Measurements from ENCODE around the gene ACAD10. TPM values are rescaled to one million over a fixed set of nuclear protein-coding genes. Genes with fewer than 3 reads are reported as not detected.

Gene ACAD10
- total and polyA plus RNA-seq, 2 experiments from 2014 or later, result 7.6 to 12.0 TPM

- in situ Hi-C loops (cut with MboI), result no loop called here
- peaks cover 79% of the 10 kb centered on the region for H3K79me2 ChIP-seq (ENCODE audit: insufficient read depth)
- H3K4me1 ChIP-seq (ENCODE audit: insufficient read depth), result peaks cover 20% of the 10 kb centered on the region
- peak overlapping the region; percentile 93 for H3K4me3 ChIP-seq
- H3K27me3 ChIP-seq (replicated peaks; ENCODE audit: insufficient read depth), result no peaks in the 10 kb centered on the region
- H3K4me2 ChIP-seq (ENCODE audit: unreplicated experiment), result peak overlapping the region; percentile 98
- DNase-seq, result no peak
- no peaks in the 10 kb centered on the region for H3K36me3 ChIP-seq (ENCODE audit: low read depth)
- H3K9me3 ChIP-seq (ENCODE audit: low read depth), result no peaks in the 10 kb centered on the region
- H2AFZ ChIP-seq, result peak overlapping the region; percentile 89
- no peaks in the 10 kb centered on the region for H3F3A ChIP-seq (ENCODE audit: insufficient read depth)
- 1% methylated on average over 34 to 35 of the region's 36 CpGs for WGBS, 2 experiments (ENCODE audit: low coverage in 1 of 2, low lambda C conversion rate in 2 of 2, missing lambda C conversion rate in 2 of 2)
- no peaks in the 10 kb centered on the region for H4K20me1 ChIP-seq (ENCODE audit: insufficient read depth)
- TF ChIP-seq EZH2 (IDR thresholded peaks at IDR 0.05; ENCODE audit: insufficient read depth, poor library complexity, severe bottlenecking) (no peak), EZH2phosphoT487 (IDR thresholded peaks at IDR 0.05; ENCODE audit: insufficient read depth, low read depth) (no peak)
- peak overlapping the region; percentile 71 for H3K27ac ChIP-seq
- H3K9ac ChIP-seq, result peak overlapping the region; percentile 93
- H3K9me2 ChIP-seq (ENCODE audit: insufficient read depth), result no peaks in the 10 kb centered on the region
Measured at GRCh38 chr12:111685322-111685810, 487 bp upstream of the ACAD10 start.

GRCh38 chr12:111686574-111687105 lies 787 bp downstream of the ACAD10 start:
- Histone ChIP-seq H3K79me2 (ENCODE audit: insufficient read depth) (peaks cover 67% of the 10 kb centered on the region), H3K9me3 (ENCODE audit: low read depth) (no peaks in the 10 kb centered on the region), H4K20me1 (ENCODE audit: insufficient read depth) (no peaks in the 10 kb centered on the region), H3K9me2 (ENCODE audit: insufficient read depth) (no peaks in the 10 kb centered on the region), H3K9ac (peak overlapping the region; percentile 93), H3F3A (ENCODE audit: insufficient read depth) (no peaks in the 10 kb centered on the region), H3K36me3 (ENCODE audit: low read depth) (no peaks in the 10 kb centered on the region), H2AFZ (peak overlapping the region; percentile 89), H3K4me3 (peak overlapping the region; percentile 93), H3K27ac (peak overlapping the region; percentile 71), H3K4me1 (ENCODE audit: insufficient read depth) (peaks cover 20% of the 10 kb centered on the region), H3K4me2 (ENCODE audit: unreplicated experiment) (peak overlapping the region; percentile 80), H3K27me3 (replicated peaks; ENCODE audit: insufficient read depth) (no peaks in the 10 kb centered on the region)
- 12 to 13% methylated on average over 15 of the region's 15 CpGs for WGBS, 2 experiments (ENCODE audit: low coverage in 1 of 2, low lambda C conversion rate in 2 of 2, missing lambda C conversion rate in 2 of 2)
- TF ChIP-seq EZH2 (IDR thresholded peaks at IDR 0.05; ENCODE audit: insufficient read depth, poor library complexity, severe bottlenecking), result no peak
- in situ Hi-C loops (cut with MboI), result no loop called here
- DNase-seq, result peak; percentile 64

- no peak for TF ChIP-seq EZH2phosphoT487 (IDR thresholded peaks at IDR 0.05; ENCODE audit: insufficient read depth, low read depth)
- TF ChIP-seq EZH2 (IDR thresholded peaks at IDR 0.05; ENCODE audit: insufficient read depth, poor library complexity, severe bottlenecking), result no peak
- peak overlapping the region; percentile 93 for H3K4me3 ChIP-seq
- peak overlapping the region; percentile 93 for H3K9ac ChIP-seq
- peak; percentile 30 for DNase-seq
- no peaks in the 10 kb centered on the region for H3K36me3 ChIP-seq (ENCODE audit: low read depth)
- peak overlapping the region; percentile 80 for H3K4me2 ChIP-seq (ENCODE audit: unreplicated experiment)
- H3K27ac ChIP-seq, result no peak overlapping the region
- no peaks in the 10 kb centered on the region for H4K20me1 ChIP-seq (ENCODE audit: insufficient read depth)
- in situ Hi-C loops (cut with MboI), result no loop called here
- H3F3A ChIP-seq (ENCODE audit: insufficient read depth), result no peaks in the 10 kb centered on the region
- H3K27me3 ChIP-seq (replicated peaks; ENCODE audit: insufficient read depth), result no peaks in the 10 kb centered on the region
- H2AFZ ChIP-seq, result no peak overlapping the region
- WGBS, 2 experiments (ENCODE audit: low coverage in 1 of 2, low lambda C conversion rate in 2 of 2, missing lambda C conversion rate in 2 of 2), result 11 to 13% methylated on average over 2 of the region's 2 CpGs
- no peaks in the 10 kb centered on the region for H3K9me3 ChIP-seq (ENCODE audit: low read depth)
- H3K9me2 ChIP-seq (ENCODE audit: insufficient read depth), result no peaks in the 10 kb centered on the region
- peaks cover 20% of the 10 kb centered on the region for H3K4me1 ChIP-seq (ENCODE audit: insufficient read depth)
- H3K79me2 ChIP-seq (ENCODE audit: insufficient read depth), result peaks cover 62% of the 10 kb centered on the region
Measured at GRCh38 chr12:111687255-111687654, 1.4 kb downstream of the ACAD10 start.

GRCh38 chr12:111687952-111688351 lies 2.1 kb downstream of the ACAD10 start:
- in situ Hi-C loops (cut with MboI), result no loop called here

More at GRCh38 chr12:111687952-111688351, 2.1 kb downstream of the ACAD10 start:
- H3K9me3 ChIP-seq (ENCODE audit: low read depth), result no peaks in the 10 kb centered on the region
- no peaks in the 10 kb centered on the region for H3F3A ChIP-seq (ENCODE audit: insufficient read depth)
- no peaks in the 10 kb centered on the region for H4K20me1 ChIP-seq (ENCODE audit: insufficient read depth)
- H3K27me3 ChIP-seq (replicated peaks; ENCODE audit: insufficient read depth), result no peaks in the 10 kb centered on the region
- H3K27ac ChIP-seq, result no peak overlapping the region
- H3K9ac ChIP-seq, result no peak overlapping the region
- H3K4me2 ChIP-seq (ENCODE audit: unreplicated experiment), result no peak overlapping the region
- no peak overlapping the region for H2AFZ ChIP-seq
- H3K36me3 ChIP-seq (ENCODE audit: low read depth), result no peaks in the 10 kb centered on the region
- 87 to 92% methylated on average over 10 of the region's 10 CpGs for WGBS, 2 experiments (ENCODE audit: low coverage in 1 of 2, low lambda C conversion rate in 2 of 2, missing lambda C conversion rate in 2 of 2)
- H3K9me2 ChIP-seq (ENCODE audit: insufficient read depth), result no peaks in the 10 kb centered on the region
- no peak for TF ChIP-seq EZH2phosphoT487 (IDR thresholded peaks at IDR 0.05; ENCODE audit: insufficient read depth, low read depth)
- no peak for TF ChIP-seq EZH2 (IDR thresholded peaks at IDR 0.05; ENCODE audit: insufficient read depth, poor library complexity, severe bottlenecking)
- peaks cover 20% of the 10 kb centered on the region for H3K4me1 ChIP-seq (ENCODE audit: insufficient read depth)
- H3K79me2 ChIP-seq (ENCODE audit: insufficient read depth), result peaks cover 55% of the 10 kb centered on the region
- no peak overlapping the region for H3K4me3 ChIP-seq
- DNase-seq, result no peak

All from GM23248 (cell line).